ENCODE measurements around the gene CDK15.
"Not testable (repeated sequence)": the region's sequence is repeated elsewhere in the genome, so short reads cannot be mapped to it uniquely, and the experiment has no call there.

The CDK15 gene

DNA sequence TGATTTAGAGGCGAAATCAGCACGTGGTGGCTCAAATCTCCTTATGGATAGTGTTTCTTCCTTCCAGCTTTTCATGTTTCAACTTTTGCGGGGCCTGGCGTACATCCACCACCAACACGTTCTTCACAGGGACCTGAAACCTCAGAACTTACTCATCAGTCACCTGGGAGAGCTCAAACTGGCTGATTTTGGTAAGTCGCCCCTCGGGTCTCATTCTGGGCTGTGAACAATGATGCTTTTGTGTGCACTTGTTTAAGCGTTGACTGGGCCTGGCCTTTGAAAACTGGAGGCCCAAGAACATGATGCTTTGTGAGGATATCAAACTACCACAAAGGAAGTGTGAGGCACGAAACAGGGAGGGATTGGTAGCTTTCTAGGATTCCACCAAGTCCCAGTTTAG is 27.4 kb downstream of the CDK15 start:
- no peak for DNase-seq

DNA sequence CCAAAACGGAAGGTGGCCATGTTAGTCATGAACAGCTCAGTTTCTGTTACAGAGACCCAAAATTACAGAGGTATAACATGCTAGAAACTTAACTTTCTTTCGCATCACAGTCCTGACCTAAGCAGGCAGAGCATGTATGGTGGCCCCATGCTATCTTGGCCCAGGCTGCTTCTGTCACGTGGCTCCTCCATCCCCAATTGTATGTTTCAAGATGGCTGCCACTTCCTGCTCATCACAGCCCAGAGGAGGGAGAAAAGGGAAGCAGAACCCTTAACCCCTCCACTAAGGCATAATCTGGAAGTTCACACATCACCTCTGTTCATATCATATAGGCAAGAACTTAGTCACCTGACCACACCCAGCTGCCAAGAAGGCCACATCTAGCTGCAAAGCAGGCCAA is 28.7 kb downstream of the CDK15 start:
- no peak for DNase-seq

GRCh38 chr2:201837391-201837790 is 31.1 kb downstream of the CDK15 start:
- DNase-seq = no peak

- no peak for DNase-seq
Measured at GRCh38 chr2:201837824-201838431, 31.6 kb downstream of the CDK15 start.

DNA sequence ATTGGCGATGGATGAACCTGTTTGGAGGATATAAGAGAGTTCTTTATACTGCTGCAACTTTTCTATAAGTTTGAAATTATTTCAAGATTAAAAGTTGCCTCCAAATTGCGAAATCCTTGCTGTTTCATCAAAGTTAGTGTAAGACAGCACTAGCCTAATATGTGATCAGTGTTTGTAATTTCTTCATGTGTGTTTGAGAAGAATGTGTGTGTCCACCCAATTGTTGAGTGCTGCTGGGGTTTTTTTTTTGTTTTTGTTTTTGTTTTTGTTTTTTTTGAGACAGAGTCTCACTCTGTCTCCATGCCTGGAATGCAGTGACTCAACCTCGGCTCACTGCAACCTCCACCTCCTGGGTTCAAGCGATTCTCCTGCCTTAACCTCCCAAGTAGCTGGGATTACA is 33.4 kb downstream of the CDK15 start:
- DNase-seq = no peak

GRCh38 chr2:201840726-201841125 is 34.4 kb downstream of the CDK15 start:
- no peak for DNase-seq

- no peak for DNase-seq
Measured at GRCh38 chr2:201842131-201842860, 36.0 kb downstream of the CDK15 start.

DNA sequence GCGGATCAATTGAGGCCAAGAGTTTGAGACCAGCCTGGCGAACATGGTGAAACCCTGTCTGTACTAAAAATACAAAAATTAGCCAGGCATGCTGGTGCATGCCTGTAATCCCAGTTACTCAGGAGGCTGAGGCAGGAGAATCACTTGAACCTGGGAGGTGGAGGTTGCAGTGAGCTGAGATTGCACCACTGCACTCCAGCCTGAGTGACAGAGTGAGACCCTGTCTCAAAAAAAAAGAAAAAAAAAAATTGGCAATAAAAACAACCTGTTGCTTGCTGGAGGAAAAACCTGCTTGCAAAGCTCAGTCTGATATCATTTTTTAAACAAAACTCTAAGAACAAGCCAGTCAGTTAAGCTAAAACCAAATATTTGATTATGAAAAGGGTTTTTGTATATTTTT is 38.6 kb downstream of the CDK15 start:
- DNase-seq = not testable (repeated sequence)

- DNase-seq = no peak
Measured at GRCh38 chr2:201847481-201847880, 41.1 kb downstream of the CDK15 start.

- DNase-seq = no peak
Measured at GRCh38 chr2:201852462-201852861, 46.1 kb downstream of the CDK15 start.

GRCh38 chr2:201852878-201853415 is 46.6 kb downstream of the CDK15 start:
- peak; percentile 15 for DNase-seq

GRCh38 chr2:201854221-201854801 is 48.0 kb downstream of the CDK15 start:
- no peak for DNase-seq

DNA sequence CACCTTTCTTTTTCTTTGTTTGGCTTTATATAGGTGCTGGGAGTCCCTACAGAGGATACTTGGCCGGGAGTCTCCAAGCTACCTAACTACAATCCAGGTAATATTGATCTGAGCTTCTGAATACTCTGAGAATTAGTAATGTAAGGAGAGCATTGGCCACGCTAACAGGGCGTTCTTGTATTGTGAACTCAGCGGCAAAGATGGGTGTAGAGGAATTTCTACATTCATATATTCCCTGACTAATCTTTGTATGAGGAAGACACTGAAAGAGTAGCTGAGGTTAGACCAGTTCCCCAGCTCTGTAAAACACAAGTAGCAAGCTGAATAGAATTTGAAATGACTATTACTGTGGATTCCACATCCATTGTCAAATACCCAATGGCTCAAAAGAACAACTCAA is 48.5 kb downstream of the CDK15 start:
- no peak for DNase-seq

GRCh38 chr2:201855356-201855755 is 49.0 kb downstream of the CDK15 start:
- DNase-seq = no peak

GRCh38 chr2:201857326-201857725 is 51.0 kb downstream of the CDK15 start:
- DNase-seq = no peak

DNA sequence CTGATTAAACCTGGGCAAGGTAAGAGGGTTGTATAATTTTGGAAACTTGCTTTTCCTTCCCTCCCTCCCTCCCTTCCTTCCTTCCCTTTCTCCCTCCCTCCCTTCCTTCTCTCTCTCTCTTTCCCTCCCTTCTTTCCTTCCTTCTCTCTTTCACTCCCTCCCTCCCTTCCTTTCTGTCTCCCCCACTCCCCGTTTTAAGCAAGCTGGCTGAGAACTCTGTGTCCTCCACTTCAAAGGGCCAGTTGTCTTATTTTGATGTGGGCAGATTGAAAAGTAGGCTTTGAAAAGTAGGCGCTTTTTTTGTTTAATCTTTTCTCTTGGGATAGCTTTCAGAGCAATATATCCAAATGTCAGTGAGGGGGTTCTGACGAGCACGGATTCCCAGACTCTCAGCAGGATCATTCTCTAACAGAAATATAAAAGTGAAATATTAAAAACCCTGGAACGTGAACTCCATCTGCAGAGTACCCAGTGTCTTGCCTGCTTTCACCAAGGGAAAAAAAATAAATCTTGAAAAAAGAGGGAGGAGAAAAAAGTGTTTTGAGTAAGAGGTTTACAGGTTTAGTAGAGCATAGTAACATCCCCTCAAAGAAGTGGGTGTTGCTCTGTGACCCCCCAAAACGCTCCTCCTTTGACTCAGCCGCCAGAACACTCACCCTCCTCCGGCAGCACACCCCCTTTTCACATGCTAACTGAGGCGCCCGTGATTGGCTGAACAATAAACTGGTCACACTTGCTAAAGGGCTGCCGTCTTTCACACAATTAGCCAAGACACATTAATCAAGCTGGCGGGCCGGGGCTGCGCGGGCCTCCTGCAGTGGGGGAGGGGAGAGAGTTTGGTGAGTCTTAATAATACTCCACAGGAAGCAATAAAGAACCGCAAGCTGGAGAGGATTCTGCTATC is 52.2 kb downstream of the CDK15 start:
- DNase-seq = no peak

DNA sequence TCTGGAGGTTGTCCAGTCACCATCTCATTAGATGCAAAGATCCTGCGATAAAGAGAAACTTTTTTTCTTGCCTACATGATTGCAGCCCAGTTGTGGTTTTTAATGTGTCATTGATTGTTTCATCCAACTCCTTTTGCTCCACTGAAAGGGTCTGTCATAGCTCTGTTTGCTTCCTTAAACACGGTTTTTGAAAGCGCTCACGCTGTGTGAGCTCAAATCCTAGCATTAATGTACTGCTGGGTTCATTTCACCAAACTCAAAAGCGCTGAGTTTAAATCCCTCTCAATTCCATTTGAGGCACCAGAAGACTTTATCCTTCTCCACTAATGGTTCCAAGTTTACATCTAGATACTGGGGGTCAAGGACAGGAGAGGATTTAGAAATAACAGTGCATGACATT is 53.6 kb downstream of the CDK15 start:
- no peak for DNase-seq

GRCh38 chr2:201860636-201861066 is 54.3 kb downstream of the CDK15 start:
- peak; percentile 69 for DNase-seq

DNA sequence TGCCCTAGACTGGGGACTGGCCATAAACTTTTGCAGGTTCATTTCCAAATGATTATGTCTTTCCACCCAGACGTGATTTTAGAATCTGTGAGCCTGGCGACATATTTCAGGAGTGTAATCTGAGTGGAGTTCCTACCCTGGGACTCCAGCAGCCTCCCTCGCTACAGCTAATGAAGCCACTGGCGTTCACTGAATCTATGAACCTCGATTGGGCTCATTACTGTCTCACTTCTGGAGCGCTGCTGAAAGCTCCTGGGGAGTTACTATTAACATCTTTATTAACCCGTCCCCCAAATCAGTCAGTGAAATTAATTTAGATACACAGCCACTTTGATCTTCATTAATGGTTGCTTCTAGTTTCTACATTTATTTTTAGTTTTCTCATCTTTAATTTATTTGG is 56.5 kb downstream of the CDK15 start:
- DNase-seq = no peak

GRCh38 chr2:201866643-201867473 is 60.5 kb downstream of the CDK15 start:
- DNase-seq = no peak

- DNase-seq = no peak
Measured at GRCh38 chr2:201871471-201871870, 65.1 kb downstream of the CDK15 start.

- no peak for DNase-seq
Measured at GRCh38 chr2:201872591-201872990, 66.3 kb downstream of the CDK15 start.

All from NCI-H345 (cell line).